Measurements from ENCODE around the gene NCK2.

DNA sequence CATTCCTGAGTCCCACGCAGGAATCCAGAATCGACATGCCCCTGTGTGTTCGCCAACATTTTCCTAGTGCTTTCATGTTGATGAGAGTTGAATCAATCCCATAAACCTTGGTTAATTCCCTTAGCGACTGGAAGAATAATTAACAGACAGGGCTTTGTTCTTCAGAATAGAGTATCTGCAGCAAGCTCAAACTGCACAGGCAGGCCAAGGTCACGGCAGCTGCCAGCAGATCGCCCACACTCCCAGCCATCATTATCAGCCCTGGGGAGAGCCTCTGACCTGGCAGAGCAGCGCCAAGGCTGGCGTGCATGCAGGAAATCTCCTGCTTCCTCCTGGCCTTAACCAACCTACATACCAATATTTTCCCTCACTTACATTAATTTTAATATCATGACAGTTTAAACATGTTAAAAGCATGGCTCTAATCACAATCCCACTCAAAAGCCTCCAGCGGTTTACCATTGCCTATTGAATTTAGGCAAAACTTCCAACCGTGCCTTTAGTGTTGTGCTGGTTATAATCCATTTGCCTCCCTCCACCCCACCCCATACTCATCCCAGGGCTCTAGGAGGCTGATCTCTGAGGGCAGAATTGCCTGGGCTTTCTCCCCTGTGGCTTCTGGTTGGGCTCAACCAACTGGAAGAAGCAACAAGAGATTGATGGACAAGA, 46.8 kb upstream of the NCK2 start:
- TF ChIP-seq CTCF (IDR thresholded peaks at IDR 0.05) (no peak), POLR2A (IDR thresholded peaks at IDR 0.05) (no peak)
